ENCODE measurements around the gene TBC1D2. TPM values are rescaled to one million over a fixed set of nuclear protein-coding genes. Genes with fewer than 3 reads are reported as not detected.

TBC1D2 gene
- total and polyA plus RNA-seq, 2 of the 4 experiments (the other 2 are of a cell fraction), result 36.9 to 62.7 TPM

DNA sequence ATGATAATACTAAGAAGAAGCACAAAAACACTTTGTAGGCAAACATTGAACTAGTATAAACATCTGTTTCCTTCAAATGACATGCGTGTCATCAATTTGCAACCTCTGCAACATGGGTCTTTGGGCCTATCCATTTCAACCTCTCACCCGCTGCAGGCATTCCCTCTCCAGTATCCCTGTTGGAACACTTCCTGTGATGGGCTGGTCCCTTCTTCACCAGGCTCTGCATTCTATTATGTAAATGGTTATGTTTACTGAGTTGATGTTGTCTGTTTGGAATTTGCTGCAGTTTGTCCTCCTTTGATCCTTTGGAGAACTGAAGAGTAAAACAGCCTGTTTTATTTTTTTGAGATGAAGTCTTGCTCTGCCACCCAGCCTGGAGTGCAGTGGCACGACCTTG, 16.6 kb upstream of the TBC1D2 start:
- Histone ChIP-seq H2AFZ (replicated peaks; ENCODE audit: low read length, poor library complexity) (no peak overlapping the region), H3K4me2 (ENCODE audit: low read depth, low read length) (no peak overlapping the region), H3K9me3 (ENCODE audit: control insufficient read depth, insufficient read depth, low read length) (no peaks in the 10 kb centered on the region), H3K4me1 (ENCODE audit: control insufficient read depth, insufficient read depth, low read length) (peaks cover 4% of the 10 kb centered on the region), H3K14ac (replicated peaks; ENCODE audit: low read depth, low read length) (no peak overlapping the region), H4K5ac (ENCODE audit: low read depth, low read length) (no peak overlapping the region), H2BK120ac (ENCODE audit: low read depth, low read length) (no peak overlapping the region), H3K56ac (ENCODE audit: extremely low read depth, insufficient read depth, low read length) (no peak overlapping the region), H4K91ac (ENCODE audit: insufficient read depth, low read depth, low read length) (no peak overlapping the region), H2BK15ac (ENCODE audit: low read depth, low read length) (no peak overlapping the region), H4K20me1 (ENCODE audit: insufficient read depth, low read length) (no peaks in the 10 kb centered on the region), H3K36me3 (ENCODE audit: control insufficient read depth, insufficient read depth, low read length) (no peaks in the 10 kb centered on the region), H3K23ac (ENCODE audit: low read depth, low read length) (no peak overlapping the region), H3K79me1 (ENCODE audit: low read depth in 1 of 2, low read length in 2 of 2) (no peaks in the 10 kb centered on the region), H3K9ac (ENCODE audit: low read depth, low read length) (no peak overlapping the region), H2BK20ac (ENCODE audit: low read depth, low read length) (no peak overlapping the region), H3K18ac (ENCODE audit: low read depth, low read length) (no peak overlapping the region), H3K27me3 (ENCODE audit: control insufficient read depth, insufficient read depth, low read length) (peaks cover 8% of the 10 kb centered on the region), H2BK5ac (ENCODE audit: low read depth, low read length, poor library complexity, severe bottlenecking) (no peak overlapping the region), H2AK5ac (ENCODE audit: low read depth, low read length) (0 out of 2 replicates have a peak overlapping the region, but pooled peaks have one; percentile 59), H4K8ac (ENCODE audit: low read depth in 2 of 2, low read length in 2 of 2) (no peak overlapping the region), H3K9me1 (ENCODE audit: insufficient read depth, low read length) (no peaks in the 10 kb centered on the region; the same call in 1 of the 2 replicates), H3K27ac (ENCODE audit: insufficient read depth, low read length) (no peak overlapping the region), H3K4ac (ENCODE audit: low read depth, low read length) (no peak overlapping the region), H3K4me3 (ENCODE audit: insufficient read depth, low read depth, low read length) (no peak overlapping the region), H2AK9ac (replicated peaks; ENCODE audit: low read depth, low read length, poor library complexity) (no peak overlapping the region)
- in situ Hi-C loops (cut with MboI; ENCODE audit: low sequenced_read_pairs), result no loop called here
- dilution Hi-C loops (cut with HindIII; ENCODE audit: low sequenced_read_pairs, unreplicated experiment), result no loop called here
- ChIA-PET POLR2A (ENCODE audit: unreplicated experiment) (no interaction called here), CTCF (interaction anchor here (1.3 kb wide), 1 partner anchor 502 kb away, joined by 3 read pairs; no protein-coding TSS in a partner anchor)
- ATAC-seq (ENCODE audit: low read depth), result no peak
- no peak for DNase-seq
- TF ChIP-seq RCOR1 (IDR thresholded peaks at IDR 0.05; ENCODE audit: insufficient replicate concordance, low read length) (no peak), SMC3 (IDR thresholded peaks at IDR 0.05; ENCODE audit: low read depth, low read length) (no peak), NFE2L2 (IDR thresholded peaks at IDR 0.05; ENCODE audit: low read depth, low read length) (no peak), CEBPB (IDR thresholded peaks at IDR 0.05; ENCODE audit: low read depth, low read length) (no peak), RFX5 (IDR thresholded peaks at IDR 0.05; ENCODE audit: low read depth, low read length) (no peak), MXI1 (IDR thresholded peaks at IDR 0.05; ENCODE audit: borderline replicate concordance, low read depth, low read length) (no peak), FOS (IDR thresholded peaks at IDR 0.05; ENCODE audit: low read depth, low read length) (no peak), RAD21 (IDR thresholded peaks at IDR 0.05; ENCODE audit: low read length) (no peak), MAZ (IDR thresholded peaks at IDR 0.05; ENCODE audit: borderline replicate concordance, low read depth, low read length) (no peak), CHD1 (IDR thresholded peaks at IDR 0.05; ENCODE audit: low read depth, low read length) (no peak), MAFK (IDR thresholded peaks at IDR 0.05; ENCODE audit: low read depth, low read length) (no peak)
- TF ChIP-seq, protein P1, sequence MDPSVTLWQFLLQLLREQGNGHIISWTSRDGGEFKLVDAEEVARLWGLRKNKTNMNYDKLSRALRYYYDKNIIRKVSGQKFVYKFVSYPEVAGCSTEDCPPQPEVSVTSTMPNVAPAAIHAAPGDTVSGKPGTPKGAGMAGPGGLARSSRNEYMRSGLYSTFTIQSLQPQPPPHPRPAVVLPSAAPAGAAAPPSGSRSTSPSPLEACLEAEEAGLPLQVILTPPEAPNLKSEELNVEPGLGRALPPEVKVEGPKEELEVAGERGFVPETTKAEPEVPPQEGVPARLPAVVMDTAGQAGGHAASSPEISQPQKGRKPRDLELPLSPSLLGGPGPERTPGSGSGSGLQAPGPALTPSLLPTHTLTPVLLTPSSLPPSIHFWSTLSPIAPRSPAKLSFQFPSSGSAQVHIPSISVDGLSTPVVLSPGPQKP (IDR thresholded peaks at IDR 0.05; ENCODE audit: borderline replicate concordance, low read depth, low read length), result no peak
- WGBS, 2 experiments (ENCODE audit: extremely low coverage in 2 of 2, insufficient read length in 1 of 2), result no CpG with 5 or more reads among the region's 3 CpGs
- no TSS peak for BruUV-seq (replicated peaks)
- intact Hi-C loops (cut with micrococcal nuclease), result no loop called here

Measured in IMR-90 (cell line).